Mononuclear cell (primary cell): ENCODE data around the gene RXRB. TPM values are rescaled to one million over a fixed set of nuclear protein-coding genes. Genes with fewer than 3 reads are reported as not detected.

Source experiments
- H3K27me3 ChIP-seq: 2 replicates; pipeline ENCODE4 v1.6.0; 2011; ENCODE audit warnings: low read length, control low read depth; ENCODE audit not compliant: insufficient read depth
- H3K4me1 ChIP-seq: 2 replicates; pipeline ENCODE4 v1.5.1; 2011; ENCODE audit warnings: mild to moderate bottlenecking, low read length, control low read depth; ENCODE audit not compliant: insufficient read depth
- H3K4me3 ChIP-seq: 2 replicates; pipeline ENCODE4 v1.5.1; 2011; ENCODE audit warnings: mild to moderate bottlenecking, low read length, moderate library complexity
- H3K9me3 ChIP-seq: 2 replicates; pipeline ENCODE4 v1.5.1; 2011; ENCODE audit warnings: low read depth, mild to moderate bottlenecking, control low read depth, low read length
- total RNA-seq: library from RNA; depleted of rRNA; stranded (reverse); fragments of >200 nt; gene quantifications from one replicate; pipeline ENCODE4 v1.2.3, GENCODE V29; 2012

RXRB gene
- total RNA-seq, 1 donor: 11.3 TPM

DNA sequence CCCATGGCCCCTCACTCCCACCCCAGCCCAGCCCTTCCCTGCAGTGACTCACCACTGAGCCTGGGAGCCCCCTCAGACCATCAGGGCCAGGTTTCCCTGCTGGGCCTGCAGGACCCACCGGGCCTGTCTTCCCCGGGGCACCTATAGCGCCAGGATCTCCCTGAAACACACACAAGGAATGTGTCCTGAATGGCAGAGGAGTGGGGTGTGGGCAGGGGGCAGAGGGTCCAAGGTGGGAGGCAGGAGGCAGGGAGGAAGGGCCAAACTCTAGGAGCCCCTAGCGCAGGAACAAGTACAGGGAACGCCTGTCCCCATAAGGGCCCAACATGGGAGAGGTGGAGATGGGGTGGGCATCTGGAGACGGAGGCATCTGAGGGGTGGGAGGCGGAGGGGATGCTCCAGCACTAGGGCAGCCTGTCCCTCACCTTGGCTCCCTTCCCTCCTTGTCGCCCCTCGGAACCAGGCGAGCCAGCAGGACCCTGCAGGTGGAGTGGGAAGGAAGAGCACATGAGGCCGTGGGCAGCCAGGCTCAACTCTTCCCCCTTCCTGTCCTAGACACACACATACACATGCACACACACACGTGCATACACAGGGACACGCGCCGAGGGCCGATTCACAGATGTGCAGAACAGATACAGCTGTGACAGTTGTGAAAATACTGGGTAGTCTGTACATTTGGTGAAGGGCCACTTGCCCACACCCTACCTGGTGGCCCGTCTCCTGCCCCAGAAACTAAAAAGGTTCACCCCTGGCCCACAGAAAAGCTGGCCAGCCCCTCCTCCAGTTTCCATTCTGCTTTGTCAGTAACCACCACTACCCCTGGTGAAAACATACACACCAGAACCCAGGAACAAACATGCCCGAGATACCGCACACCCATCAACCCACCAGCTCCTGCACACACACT, 32.8 kb downstream of the RXRB start:
- no peaks in the 10 kb centered on the region for H3K27me3 ChIP-seq
- H3K4me1 ChIP-seq: no peaks in the 10 kb centered on the region
- no peak overlapping the region for H3K4me3 ChIP-seq
- no peaks in the 10 kb centered on the region for H3K9me3 ChIP-seq

DNA sequence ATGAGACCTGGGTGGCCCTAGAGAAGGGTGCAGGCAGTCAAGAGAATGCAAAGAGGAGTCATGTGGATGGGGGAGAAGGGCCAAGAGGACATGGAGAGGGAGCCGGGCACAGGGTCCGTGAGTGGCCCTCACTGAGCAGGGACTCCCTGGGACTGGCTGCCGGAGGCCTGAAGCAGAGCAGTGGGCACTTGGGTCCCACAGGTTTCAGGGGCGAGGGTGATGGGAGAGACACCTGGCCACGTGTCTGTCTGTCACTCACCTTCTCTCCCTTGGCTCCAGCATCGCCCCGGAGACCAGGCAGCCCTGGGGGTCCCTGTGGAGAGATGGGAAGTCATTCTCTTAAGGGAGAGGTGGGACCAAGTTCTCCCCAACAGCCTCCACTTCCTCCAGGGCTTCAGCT, 33.7 kb downstream of the RXRB start:
- H3K9me3 ChIP-seq: no peaks in the 10 kb centered on the region
- H3K4me1 ChIP-seq: peaks cover 3% of the 10 kb centered on the region
- no peak overlapping the region for H3K4me3 ChIP-seq
- no peaks in the 10 kb centered on the region for H3K27me3 ChIP-seq

DNA sequence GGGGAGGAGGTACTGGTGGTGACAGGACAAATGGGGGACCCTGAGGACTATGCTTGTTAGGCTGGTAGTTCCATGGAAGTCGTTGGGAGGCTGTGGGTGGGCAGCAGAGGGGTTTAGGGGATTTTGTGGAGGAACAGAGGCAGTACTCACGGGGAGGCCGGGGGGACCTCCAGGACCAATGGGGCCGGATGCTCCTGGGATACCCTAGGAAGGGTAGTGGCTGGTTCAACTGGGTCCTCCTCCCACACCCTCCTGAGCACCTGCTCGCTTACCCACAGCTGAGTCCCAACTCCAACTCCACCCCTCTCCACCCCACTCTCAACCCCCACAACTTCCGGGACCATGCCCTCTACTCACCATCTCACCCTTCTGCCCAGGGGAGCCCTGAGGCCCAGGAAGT, 34.1 kb downstream of the RXRB start:
- Histone ChIP-seq H3K27me3 (no peaks in the 10 kb centered on the region), H3K4me1 (peaks cover 6% of the 10 kb centered on the region), H3K4me3 (no peak overlapping the region), H3K9me3 (no peaks in the 10 kb centered on the region)

DNA sequence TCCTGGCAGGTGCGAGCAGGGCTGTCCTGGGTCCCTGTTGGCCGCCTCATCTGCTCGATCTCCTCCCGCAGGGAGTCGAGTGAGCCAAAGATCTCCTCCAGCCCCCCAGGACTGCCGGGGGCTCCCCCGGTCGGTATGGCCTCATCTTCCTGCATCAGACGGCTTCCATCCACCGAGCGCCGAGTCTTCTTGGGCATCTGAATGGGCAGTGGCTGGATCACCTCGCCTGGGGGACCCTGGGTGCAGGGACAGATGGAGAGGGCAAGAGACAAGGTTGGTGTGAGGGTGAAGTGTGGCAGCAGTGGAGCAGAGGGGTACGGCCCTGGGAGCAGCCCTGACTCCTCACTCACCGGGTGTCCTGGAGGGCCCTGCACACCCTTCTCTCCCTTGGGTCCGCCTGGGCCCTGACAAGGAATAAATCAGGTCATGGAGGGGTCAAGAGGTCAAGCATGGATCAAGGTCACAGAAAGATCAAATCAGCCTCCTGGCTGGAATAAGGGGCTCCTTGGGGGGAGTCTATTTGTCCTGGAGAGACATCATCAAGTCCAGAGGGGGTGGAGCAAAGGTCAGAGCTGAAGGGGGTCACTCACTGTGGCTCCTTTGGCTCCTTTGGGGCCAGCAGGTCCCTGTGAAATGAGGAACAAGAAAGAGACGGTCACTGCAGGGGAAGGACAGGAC, 34.7 kb downstream of the RXRB start:
- H3K4me3 ChIP-seq: no peak overlapping the region
- H3K9me3 ChIP-seq: no peaks in the 10 kb centered on the region
- H3K27me3 ChIP-seq: no peaks in the 10 kb centered on the region

DNA sequence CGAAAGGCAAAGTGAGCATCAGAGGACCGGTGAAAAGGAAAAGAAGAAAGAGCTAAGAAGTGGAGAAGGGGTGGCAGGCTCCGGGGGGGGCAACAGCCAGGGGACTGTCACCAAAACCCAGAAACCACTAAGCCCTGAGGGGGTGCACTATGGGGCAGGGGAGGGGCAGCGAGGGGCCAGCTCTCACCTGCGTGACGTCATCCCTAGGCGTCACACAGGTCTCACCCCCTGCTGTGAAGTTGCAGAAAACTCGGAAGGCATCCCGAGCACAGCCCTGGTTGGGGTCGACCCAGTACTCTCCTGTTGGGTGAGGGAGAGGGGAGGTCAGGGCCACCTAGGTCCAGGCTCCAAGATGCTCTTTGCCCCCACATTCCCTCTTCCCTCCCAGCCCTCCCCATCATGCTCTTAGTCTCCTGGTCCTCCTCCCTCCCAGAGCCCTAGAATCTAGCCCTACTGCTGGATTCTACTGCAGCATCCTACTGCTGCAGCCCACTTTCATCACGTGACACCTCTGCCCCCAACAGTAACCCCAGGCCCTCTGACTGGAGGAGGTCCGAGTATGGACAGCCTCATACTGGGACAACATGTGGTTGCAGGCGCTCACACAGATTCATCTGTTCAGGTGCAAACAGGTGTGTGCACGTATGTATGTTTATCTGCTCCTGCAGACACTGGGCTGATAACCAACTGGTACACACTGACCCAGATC, 35.6 kb downstream of the RXRB start:
- no peaks in the 10 kb centered on the region for H3K9me3 ChIP-seq
- H3K27me3 ChIP-seq: no peaks in the 10 kb centered on the region
- no peak overlapping the region for H3K4me3 ChIP-seq
- H3K4me1 ChIP-seq: peaks cover 15% of the 10 kb centered on the region

More for the DNA sequence above, 34.7 kb downstream of the RXRB start:
- peaks cover 13% of the 10 kb centered on the region for H3K4me1 ChIP-seq

DNA sequence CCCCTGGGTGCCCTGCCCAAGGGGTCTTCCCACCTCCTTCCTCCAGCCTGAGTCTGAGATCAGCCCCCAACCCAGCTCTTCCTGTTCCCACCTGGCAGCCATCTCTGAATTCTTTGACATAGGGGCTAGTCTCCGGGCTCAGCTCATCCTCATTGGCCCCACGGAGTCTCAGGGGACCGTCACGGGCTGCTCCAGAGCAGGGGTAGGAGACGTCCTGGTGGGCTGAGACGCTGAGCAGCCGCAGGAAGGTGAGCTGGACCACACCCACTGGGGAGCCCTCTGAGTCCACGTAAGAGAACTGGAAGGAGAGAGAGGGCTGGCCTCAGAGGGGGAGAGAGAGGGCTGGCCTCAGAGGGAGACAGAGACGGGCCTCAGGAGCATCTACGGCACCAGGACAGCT, 36.3 kb downstream of the RXRB start:
- Histone ChIP-seq H3K4me3 (no peak overlapping the region), H3K9me3 (no peaks in the 10 kb centered on the region), H3K4me1 (peaks cover 15% of the 10 kb centered on the region), H3K27me3 (no peaks in the 10 kb centered on the region)

DNA sequence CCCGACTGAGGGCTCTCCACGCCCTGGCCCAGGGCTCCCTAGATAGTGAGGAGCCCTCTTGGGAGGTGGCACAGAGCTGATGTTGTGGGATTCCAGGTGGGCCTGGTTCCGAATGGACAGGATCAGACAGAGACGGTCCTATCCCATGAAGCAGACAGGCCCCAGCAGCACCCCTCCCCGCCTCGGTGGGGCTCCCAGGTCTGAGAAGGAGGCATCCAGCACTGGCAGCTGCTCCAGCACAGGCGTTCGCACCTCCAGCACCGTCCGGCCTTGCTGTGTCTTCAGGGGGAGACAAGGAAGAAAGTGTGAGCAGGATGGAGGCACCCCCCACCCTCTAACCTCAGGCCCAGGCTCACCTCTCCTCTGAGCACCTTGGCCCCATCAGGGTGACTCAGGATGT, 36.9 kb downstream of the RXRB start:
- Histone ChIP-seq H3K27me3 (no peaks in the 10 kb centered on the region), H3K4me3 (no peak overlapping the region), H3K9me3 (no peaks in the 10 kb centered on the region), H3K4me1 (peaks cover 15% of the 10 kb centered on the region)

DNA sequence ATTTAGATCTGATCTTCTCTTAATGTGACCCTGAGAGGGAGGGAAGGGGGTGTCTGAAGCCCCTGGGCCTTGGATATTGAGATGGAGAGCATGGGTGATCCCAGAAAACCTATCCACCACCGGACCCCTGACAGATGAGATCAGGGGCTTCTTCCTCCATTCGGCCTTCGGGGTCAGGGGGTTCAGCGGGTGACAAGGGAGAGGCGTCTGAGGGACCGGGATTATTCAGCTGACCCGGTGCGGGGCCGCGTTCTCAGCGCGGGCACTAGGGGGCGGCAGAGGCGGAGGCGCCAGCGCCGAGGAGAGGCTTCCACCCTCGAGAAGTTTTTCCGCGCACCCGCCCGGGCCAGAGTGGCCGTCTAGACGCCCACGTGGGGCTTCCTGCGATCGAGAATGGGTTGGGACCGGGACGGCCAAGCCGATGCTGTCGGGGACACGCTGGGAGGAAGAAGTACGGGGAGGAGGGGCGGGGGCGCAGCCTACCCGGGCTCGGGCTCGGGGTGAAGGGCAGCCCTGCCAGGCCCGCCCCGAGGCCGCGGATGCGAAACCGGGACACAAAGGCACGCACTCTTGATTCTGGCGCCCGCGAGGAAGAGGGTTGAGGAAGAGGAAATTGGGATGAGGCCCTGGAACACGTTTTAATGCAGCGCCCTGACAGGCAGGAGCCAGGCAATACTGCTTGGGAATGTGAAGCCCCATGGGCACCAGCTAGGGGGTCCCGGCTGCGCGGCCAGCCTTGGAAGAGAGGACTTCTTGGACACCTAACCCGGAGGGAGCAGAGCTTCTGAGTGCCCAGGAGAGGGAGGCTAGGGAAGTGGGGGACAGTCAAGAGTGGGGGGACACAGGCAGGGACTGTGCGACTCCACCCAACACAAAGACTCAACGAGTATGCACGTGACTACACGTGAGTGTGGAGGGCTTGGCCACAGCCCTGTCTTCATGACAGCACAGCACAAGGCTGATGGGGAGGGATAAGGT, 38.8 kb downstream of the RXRB start:
- Histone ChIP-seq H3K9me3 (no peaks in the 10 kb centered on the region), H3K4me1 (peaks cover 15% of the 10 kb centered on the region), H3K27me3 (no peaks in the 10 kb centered on the region), H3K4me3 (peak overlapping the region; percentile 3)

DNA sequence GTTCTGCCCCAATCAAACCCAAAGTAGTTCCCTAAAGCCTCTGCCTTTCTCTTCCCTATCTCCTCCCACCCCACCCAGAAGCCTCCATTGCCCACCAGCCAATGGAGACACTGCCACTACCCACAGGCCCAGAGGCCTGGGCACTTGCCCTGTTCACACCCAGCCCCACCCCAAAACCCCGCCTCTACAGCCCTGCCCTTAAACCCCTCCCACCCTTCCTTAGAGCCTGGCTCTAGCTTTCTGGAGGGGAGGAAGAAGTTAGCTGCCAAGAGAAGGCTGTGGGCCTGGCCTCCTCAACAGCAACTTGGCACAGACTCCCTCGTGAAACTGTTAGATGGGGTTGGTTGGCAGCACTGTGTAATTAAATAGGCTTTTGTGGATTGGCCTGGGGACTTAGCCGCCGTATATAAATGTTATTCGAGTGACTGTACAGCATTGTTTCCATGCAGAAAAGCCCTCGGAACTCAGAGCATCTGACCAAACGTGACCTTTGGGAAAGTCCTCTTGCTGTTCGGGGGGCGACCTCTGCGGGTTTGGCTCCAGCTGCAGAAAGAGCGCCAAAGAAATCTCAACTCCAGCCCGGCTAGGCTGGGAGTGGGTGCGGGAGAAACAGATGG, 39.6 kb downstream of the RXRB start:
- Histone ChIP-seq H3K4me1 (peaks cover 15% of the 10 kb centered on the region), H3K27me3 (no peaks in the 10 kb centered on the region), H3K4me3 (no peak overlapping the region), H3K9me3 (no peaks in the 10 kb centered on the region)

DNA sequence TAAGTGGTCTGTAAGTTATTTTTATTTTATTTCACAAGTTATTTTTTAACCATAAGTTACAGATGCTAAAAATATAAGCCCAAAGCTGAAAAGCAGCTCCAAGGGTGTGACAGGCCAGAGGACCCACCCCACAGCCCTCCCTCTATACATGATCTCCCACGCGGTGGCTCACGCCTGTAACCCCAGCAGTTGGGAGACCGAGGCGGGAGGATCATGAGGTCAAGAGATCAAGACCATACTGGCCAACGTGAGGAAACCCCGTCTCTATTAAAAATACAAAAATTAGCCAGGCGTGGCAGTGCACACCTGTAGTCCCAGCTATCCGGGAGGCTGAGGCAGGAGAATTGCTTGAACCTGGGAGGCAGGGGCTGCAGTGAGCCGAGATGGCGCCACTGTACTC, 40.4 kb downstream of the RXRB start:
- H3K4me3 ChIP-seq: no peak overlapping the region
- H3K9me3 ChIP-seq: no peaks in the 10 kb centered on the region
- H3K27me3 ChIP-seq: no peaks in the 10 kb centered on the region
- H3K4me1 ChIP-seq: peaks cover 15% of the 10 kb centered on the region

DNA sequence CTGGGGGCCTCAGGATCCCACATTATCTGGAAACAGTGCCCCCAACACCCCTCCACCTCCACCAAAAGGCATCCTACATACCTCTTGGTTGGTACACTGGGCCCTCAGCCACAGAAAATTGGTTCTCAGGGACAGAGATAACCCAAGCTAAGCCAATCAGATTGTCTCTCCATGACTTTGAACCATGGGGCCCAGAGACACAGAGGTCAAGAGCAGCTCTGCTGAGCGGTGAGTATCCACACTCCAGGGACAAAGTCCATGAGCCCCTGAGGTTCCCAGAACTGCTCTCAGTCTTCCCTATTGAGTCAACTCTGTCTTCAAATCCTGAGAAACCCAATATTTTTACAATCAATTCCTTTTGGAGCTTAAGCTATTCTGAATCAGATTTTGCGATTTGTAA, 43.5 kb downstream of the RXRB start:
- Histone ChIP-seq H3K4me1 (peaks cover 13% of the 10 kb centered on the region), H3K27me3 (peaks cover 4% of the 10 kb centered on the region), H3K4me3 (no peak overlapping the region), H3K9me3 (no peaks in the 10 kb centered on the region)

DNA sequence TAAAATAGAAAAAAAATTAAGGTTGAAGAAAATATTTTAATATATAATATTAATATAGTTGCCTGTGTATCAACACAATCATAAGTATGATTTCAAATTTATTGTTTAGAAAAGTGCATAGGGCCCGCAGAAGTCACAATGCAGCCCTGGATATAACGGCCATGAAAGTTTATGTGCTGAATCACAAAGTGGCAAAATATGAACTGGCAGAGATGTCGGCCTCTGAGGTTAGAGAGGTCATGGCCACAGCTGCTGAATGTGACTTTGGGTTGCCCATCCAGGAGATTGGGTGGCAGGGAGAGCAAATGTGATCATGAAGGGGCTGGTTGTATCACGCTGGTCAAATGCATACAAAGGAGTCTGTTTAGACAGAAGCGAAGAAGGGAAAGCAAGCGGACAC, 43.9 kb downstream of the RXRB start:
- peaks cover 10% of the 10 kb centered on the region for H3K4me1 ChIP-seq
- H3K4me3 ChIP-seq: no peak overlapping the region
- peaks cover 4% of the 10 kb centered on the region for H3K27me3 ChIP-seq
- H3K9me3 ChIP-seq: no peaks in the 10 kb centered on the region

DNA sequence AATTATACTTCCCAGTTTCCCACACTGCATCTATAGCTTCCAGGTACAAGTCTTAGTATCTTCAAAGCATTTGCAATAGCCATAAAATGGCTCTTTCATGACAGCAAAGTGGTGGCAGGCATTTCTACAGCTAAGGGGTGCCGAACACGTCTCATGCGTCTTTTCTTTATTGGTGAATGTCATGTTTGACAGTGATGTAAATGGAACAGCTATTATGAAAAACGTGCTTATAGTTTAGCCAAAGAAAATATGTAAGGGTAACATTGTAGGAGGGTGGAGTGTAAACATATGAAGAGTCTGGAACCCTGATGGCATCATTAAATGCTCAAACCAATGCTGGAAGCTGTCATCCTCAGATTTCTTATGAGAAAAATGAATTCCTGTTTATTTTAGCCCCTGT, 46.1 kb downstream of the RXRB start:
- Histone ChIP-seq H3K9me3 (no peaks in the 10 kb centered on the region), H3K4me1 (no peaks in the 10 kb centered on the region), H3K27me3 (peaks cover 5% of the 10 kb centered on the region), H3K4me3 (no peak overlapping the region)

DNA sequence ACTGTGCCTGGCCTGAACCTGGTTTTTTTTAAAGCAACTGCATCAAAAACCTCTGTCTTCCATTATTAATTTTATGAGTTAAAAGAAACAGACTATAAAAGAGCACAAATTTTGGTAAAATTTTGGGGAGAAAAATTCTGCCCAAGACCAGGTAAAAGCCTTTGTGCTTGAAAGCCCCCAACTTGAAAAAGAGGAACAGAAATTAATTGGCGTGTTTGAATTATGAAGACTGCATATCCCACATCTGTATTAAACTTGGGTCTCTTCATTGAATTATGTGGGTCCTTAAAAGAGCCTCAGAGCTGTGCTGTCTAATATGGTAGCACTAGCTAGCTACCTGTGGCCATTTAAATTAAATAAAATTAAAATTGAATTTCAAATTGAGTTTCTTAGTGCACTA, 49.4 kb downstream of the RXRB start:
- H3K4me1 ChIP-seq: no peaks in the 10 kb centered on the region
- H3K4me3 ChIP-seq: no peak overlapping the region

More for the DNA sequence above, 49.4 kb downstream of the RXRB start:
- Histone ChIP-seq H3K27me3 (peaks cover 12% of the 10 kb centered on the region), H3K9me3 (no peaks in the 10 kb centered on the region)
